ENCODE results near the gene ACOXL. TPM values are rescaled to one million over a fixed set of nuclear protein-coding genes. Genes with fewer than 3 reads are reported as not detected.

Gene ACOXL
- total and polyA plus RNA-seq, 2 of the 8 experiments (the other 6 are each of a cell fraction or from before 2014, with no cell fraction given) = 11.4 to 20.6 TPM

- 92% methylated on average over 2 of the region's 2 CpGs; no CpG with 5 or more reads in 1 of the 2 experiments for WGBS, 2 experiments (ENCODE audit: extremely low coverage in 1 of 2, insufficient coverage in 1 of 2, insufficient read length in 1 of 2, insufficient replicate concordance in 2 of 2, low coverage in 1 of 2, low lambda C conversion rate in 2 of 2, missing lambda C conversion rate in 1 of 2)
- Histone ChIP-seq H2BK20ac (ENCODE audit: low read length) (no peak overlapping the region), H3K9ac (replicated peaks in 1 of 4; ENCODE audit: extremely low read depth in 1 of 4, low read depth in 3 of 4, low read length in 3 of 4) (no peak overlapping the region), H3K27me3 (replicated peaks in 1 of 4; ENCODE audit: control insufficient read depth in 3 of 4, extremely low read depth in 1 of 4, insufficient read depth in 3 of 4, low read length in 3 of 4) (no peaks in the 10 kb centered on the region), H3K4ac (replicated peaks; ENCODE audit: insufficient read length, low read depth, low read length) (no peak overlapping the region), H3K36me3 (ENCODE audit: control insufficient read depth in 2 of 4, insufficient read depth in 4 of 4, low read length in 3 of 4) (peaks cover 0 to 11% (median 3%) of the 10 kb centered on the region in 4 experiments; a peak in 2 of 8 replicates), H3K79me1 (ENCODE audit: low read depth, low read length) (peaks cover 3% of the 10 kb centered on the region; the same call in 1 of the 2 replicates), H4K5ac (ENCODE audit: insufficient read length, low read depth, low read length) (no peak overlapping the region), H2BK15ac (ENCODE audit: low read length) (no peak overlapping the region), H2AK5ac (ENCODE audit: low read depth, low read length) (no peak overlapping the region), H2AFZ (ENCODE audit: low read length) (no peak overlapping the region), H2BK120ac (replicated peaks; ENCODE audit: low read depth, low read length) (no peak overlapping the region), H4K20me1 (replicated peaks in 1 of 2; ENCODE audit: control insufficient read depth in 1 of 2, insufficient read depth in 2 of 2, low read length in 2 of 2) (no peaks in the 10 kb centered on the region), H3K4me1 (replicated peaks in 1 of 4; ENCODE audit: control insufficient read depth in 3 of 4, insufficient read depth in 4 of 4, low read length in 3 of 4) (no peaks in the 10 kb centered on the region), H3K4me2 (ENCODE audit: insufficient read depth in 1 of 2, low read depth in 2 of 2, low read length in 2 of 2) (no peak overlapping the region), H3K4me3 (ENCODE audit: extremely low read depth in 1 of 4, insufficient read depth in 2 of 4, low read depth in 3 of 4, low read length in 4 of 4) (no peak overlapping the region), H3K56ac (replicated peaks; ENCODE audit: insufficient read length, low read depth, low read length) (no peak overlapping the region), H2BK5ac (ENCODE audit: low read depth, low read length) (no peak overlapping the region), H3K18ac (ENCODE audit: extremely low read depth, low read length) (no peak overlapping the region), H4K91ac (replicated peaks; ENCODE audit: insufficient read length, low read length) (no peak overlapping the region), H4K8ac (ENCODE audit: extremely low read depth, insufficient read depth, low read length) (no peak overlapping the region), H3K79me2 (ENCODE audit: control insufficient read depth in 1 of 2, insufficient read depth in 2 of 2, low read length in 2 of 2) (no peaks in the 10 kb centered on the region), H3K9me3 (ENCODE audit: insufficient read depth in 2 of 2, low read depth in 1 of 2, low read length in 1 of 2) (no peaks in the 10 kb centered on the region), H3K14ac (ENCODE audit: insufficient read length) (no peak overlapping the region), H3K23ac (ENCODE audit: insufficient read length) (no peak overlapping the region), H2BK12ac (ENCODE audit: low read depth, low read length) (no peak overlapping the region), H3K23me2 (ENCODE audit: low read depth, low read length) (no peaks in the 10 kb centered on the region), H3K27ac (ENCODE audit: low read depth, low read length) (no peak overlapping the region)
- TF ChIP-seq SP4 (IDR thresholded peaks at IDR 0.05; ENCODE audit: low read length) (no peak), KDM1A (IDR thresholded peaks at IDR 0.05; ENCODE audit: borderline replicate concordance, low read length) (peak; percentile 79; the same call in 1 of the 2 replicates)
- ChIA-PET POLR2A (ENCODE audit: partially characterized antibody) (no interaction called here), CTCF (ENCODE audit: partially characterized antibody) (no interaction called here)
- DNase-seq (ENCODE audit: low read depth in 1 of 2, low spot score in 2 of 2) = no peak
- no peak for FAIRE-seq
Observed at GRCh38 chr2:110785439-110785838, 53.1 kb downstream of the ACOXL start.
